Measurements from ENCODE around the gene C10orf53. TPM values are rescaled to one million over a fixed set of nuclear protein-coding genes. Genes with fewer than 3 reads are reported as not detected.

C10orf53 gene
- total and polyA plus RNA-seq, 2 experiments from 2014 or later, result not detected

DNA sequence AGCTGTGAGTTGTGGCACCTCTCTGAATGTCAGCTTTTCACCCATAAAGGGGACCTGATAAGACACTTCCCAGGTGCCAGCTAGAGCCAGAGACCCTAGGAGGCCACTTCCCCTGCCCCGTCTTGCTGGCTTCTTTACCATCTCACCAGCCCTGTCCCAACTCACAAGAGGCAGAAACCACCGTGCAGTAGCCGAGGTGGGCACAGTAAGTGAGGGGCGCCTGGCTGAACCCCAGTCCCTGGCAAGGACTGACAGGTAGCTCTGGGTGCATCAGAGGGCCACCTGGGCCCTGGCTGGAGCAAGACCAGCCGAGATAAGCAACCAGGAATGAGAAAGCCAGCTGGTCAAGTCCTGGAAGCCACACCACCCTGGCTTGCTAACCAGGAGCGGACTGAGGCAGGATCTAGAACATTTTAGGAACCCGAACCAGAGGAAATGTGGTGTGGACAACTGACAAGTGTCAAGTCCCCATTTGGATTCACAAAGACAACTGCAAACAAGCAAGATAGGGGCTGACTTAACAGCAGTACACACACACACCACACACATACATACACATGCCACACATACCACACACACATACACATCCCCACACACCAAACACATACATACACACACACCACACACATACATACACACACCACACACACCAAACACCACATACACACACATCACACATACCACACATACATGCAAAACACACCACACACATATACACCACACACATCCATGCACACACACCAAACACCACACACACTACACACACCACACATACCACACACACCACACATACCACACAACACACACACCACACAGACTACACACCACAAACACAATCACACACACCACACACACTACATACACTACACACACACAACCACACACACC is 61.9 kb downstream of the C10orf53 start:
- H3K9me2 ChIP-seq (replicated peaks; ENCODE audit: insufficient read depth), result no peaks in the 10 kb centered on the region
- H3K79me2 ChIP-seq, result no peaks in the 10 kb centered on the region
- no peaks in the 10 kb centered on the region for H4K20me1 ChIP-seq (ENCODE audit: insufficient read depth, poor library complexity, severe bottlenecking)
- no peak overlapping the region for H3K27ac ChIP-seq
- no peak overlapping the region for H3K4me3 ChIP-seq
- 84% methylated on average over 7 of the region's 7 CpGs for WGBS (ENCODE audit: low lambda C conversion rate, missing lambda C conversion rate)
- TF ChIP-seq, protein P1, sequence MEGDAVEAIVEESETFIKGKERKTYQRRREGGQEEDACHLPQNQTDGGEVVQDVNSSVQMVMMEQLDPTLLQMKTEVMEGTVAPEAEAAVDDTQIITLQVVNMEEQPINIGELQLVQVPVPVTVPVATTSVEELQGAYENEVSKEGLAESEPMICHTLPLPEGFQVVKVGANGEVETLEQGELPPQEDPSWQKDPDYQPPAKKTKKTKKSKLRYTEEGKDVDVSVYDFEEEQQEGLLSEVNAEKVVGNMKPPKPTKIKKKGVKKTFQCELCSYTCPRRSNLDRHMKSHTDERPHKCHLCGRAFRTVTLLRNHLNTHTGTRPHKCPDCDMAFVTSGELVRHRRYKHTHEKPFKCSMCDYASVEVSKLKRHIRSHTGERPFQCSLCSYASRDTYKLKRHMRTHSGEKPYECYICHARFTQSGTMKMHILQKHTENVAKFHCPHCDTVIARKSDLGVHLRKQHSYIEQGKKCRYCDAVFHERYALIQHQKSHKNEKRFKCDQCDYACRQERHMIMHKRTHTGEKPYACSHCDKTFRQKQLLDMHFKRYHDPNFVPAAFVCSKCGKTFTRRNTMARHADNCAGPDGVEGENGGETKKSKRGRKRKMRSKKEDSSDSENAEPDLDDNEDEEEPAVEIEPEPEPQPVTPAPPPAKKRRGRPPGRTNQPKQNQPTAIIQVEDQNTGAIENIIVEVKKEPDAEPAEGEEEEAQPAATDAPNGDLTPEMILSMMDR (IDR thresholded peaks at IDR 0.05; ENCODE audit: poor library complexity), result no peak
- no peak for TF ChIP-seq EZH2phosphoT487 (IDR thresholded peaks at IDR 0.05; ENCODE audit: low read depth, severe bottlenecking, unreplicated experiment)
- no peak for TF ChIP-seq EZH2 (IDR thresholded peaks at IDR 0.05; ENCODE audit: borderline replicate concordance)
- no peaks in the 10 kb centered on the region for H3K9me3 ChIP-seq (ENCODE audit: low read depth)
- no peak overlapping the region for H3K4me2 ChIP-seq
- H3K4me1 ChIP-seq (ENCODE audit: insufficient read depth), result no peaks in the 10 kb centered on the region
- no peak overlapping the region for H2AFZ ChIP-seq
- H3K27me3 ChIP-seq, result no peaks in the 10 kb centered on the region
- no peak for DNase-seq (ENCODE audit: low spot score)
- no peaks in the 10 kb centered on the region for H3K36me3 ChIP-seq (replicated peaks; ENCODE audit: insufficient read depth, low read depth)

DNA sequence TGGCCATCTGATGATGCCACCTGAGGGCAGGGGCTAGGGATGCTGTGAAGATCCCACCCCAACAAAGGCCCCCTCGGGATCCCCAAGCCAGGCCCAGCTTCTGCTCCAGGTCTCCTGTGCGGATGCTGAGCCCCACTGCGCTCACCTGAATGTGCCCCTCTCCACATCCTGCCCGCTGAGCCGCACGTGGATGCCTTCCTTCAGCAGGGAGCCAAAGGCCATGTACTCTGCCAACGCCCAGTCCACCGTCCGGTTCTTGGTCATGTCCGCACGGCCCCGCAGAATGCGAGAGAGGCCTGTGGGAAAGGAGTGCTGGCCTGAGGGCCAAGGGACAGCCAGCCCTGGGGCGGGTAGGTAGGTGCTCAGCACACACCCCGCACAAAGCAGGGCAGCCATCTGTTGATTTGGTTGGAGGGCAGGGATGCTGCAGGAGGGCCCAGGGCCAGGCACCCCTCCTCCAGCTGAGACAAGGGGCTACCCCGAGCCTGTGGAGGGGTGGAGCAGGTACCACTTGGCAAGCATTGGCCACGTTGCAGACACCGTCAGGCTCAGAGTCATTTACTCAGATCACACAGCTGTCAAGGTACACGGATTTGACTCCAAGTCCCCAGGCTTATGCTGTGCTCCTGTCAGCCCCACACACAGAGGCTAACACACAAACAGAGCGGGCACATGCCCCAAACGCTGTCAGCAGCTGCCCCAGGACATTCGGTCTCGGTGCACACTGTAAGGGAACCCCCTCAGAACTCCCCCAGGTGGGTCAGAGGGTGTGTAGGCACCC is 63.4 kb downstream of the C10orf53 start:
- H3K27me3 ChIP-seq, result no peaks in the 10 kb centered on the region
- no peak overlapping the region for H3K4me3 ChIP-seq
- no peaks in the 10 kb centered on the region for H4K20me1 ChIP-seq (ENCODE audit: insufficient read depth, poor library complexity, severe bottlenecking)
- H3K36me3 ChIP-seq (replicated peaks; ENCODE audit: insufficient read depth, low read depth), result no peaks in the 10 kb centered on the region
- no peaks in the 10 kb centered on the region for H3K79me2 ChIP-seq
- no peaks in the 10 kb centered on the region for H3K4me1 ChIP-seq (ENCODE audit: insufficient read depth)
- no peak overlapping the region for H3K27ac ChIP-seq
- H2AFZ ChIP-seq, result no peak overlapping the region
- H3K9me3 ChIP-seq (ENCODE audit: low read depth), result no peaks in the 10 kb centered on the region
- H3K9me2 ChIP-seq (replicated peaks; ENCODE audit: insufficient read depth), result no peaks in the 10 kb centered on the region
- H3K4me2 ChIP-seq, result no peak overlapping the region
- WGBS (ENCODE audit: low lambda C conversion rate, missing lambda C conversion rate), result 96% methylated on average over 23 of the region's 23 CpGs
- DNase-seq (ENCODE audit: low spot score), result no peak
- TF ChIP-seq EZH2phosphoT487 (IDR thresholded peaks at IDR 0.05; ENCODE audit: low read depth, severe bottlenecking, unreplicated experiment), result no peak
- TF ChIP-seq, protein P1 (IDR thresholded peaks at IDR 0.05; ENCODE audit: poor library complexity), result no peak
- no peak for TF ChIP-seq EZH2 (IDR thresholded peaks at IDR 0.05; ENCODE audit: borderline replicate concordance)

DNA sequence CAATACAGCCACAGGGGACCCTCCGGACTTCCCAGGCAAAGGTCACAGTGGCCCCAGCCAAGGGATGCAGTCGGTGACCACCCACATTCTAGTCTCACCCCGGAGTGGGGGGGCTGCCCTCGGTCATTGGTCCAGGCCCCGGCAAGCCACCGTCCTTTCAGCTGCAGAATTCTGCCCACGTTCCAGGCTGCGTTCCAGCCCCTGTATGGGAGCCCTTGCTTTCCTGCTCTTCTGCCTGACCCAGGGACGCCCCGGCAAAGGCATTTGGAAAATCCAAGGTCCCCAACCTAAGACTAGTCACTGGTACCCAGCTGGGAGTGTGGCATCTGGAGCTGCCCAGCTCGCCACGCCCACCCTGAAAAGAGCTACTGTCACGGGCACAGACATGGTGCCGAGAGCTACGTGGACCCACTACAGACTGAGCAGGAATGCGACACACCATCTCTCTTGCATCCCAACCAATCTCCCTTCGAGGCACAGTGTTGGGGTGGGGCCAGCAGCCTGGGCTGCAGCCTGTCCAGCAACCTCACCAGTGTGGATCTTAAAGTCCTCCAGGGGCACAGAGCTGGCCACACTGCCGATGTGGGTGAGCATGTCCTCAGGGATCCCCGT is 64.1 kb downstream of the C10orf53 start:
- TF ChIP-seq EZH2phosphoT487 (IDR thresholded peaks at IDR 0.05; ENCODE audit: low read depth, severe bottlenecking, unreplicated experiment) (no peak), EZH2 (IDR thresholded peaks at IDR 0.05; ENCODE audit: borderline replicate concordance) (no peak)
- TF ChIP-seq, protein P1 (IDR thresholded peaks at IDR 0.05; ENCODE audit: poor library complexity), result no peak
- no peaks in the 10 kb centered on the region for H4K20me1 ChIP-seq (ENCODE audit: insufficient read depth, poor library complexity, severe bottlenecking)
- no peak overlapping the region for H3K4me3 ChIP-seq
- no peak overlapping the region for H2AFZ ChIP-seq
- no peak overlapping the region for H3K27ac ChIP-seq
- H3K4me2 ChIP-seq, result no peak overlapping the region
- no peaks in the 10 kb centered on the region for H3K9me2 ChIP-seq (replicated peaks; ENCODE audit: insufficient read depth)
- no peaks in the 10 kb centered on the region for H3K79me2 ChIP-seq
- WGBS (ENCODE audit: low lambda C conversion rate, missing lambda C conversion rate), result 93% methylated on average over 19 of the region's 19 CpGs
- H3K9me3 ChIP-seq (ENCODE audit: low read depth), result no peaks in the 10 kb centered on the region
- no peaks in the 10 kb centered on the region for H3K4me1 ChIP-seq (ENCODE audit: insufficient read depth)
- no peak for DNase-seq (ENCODE audit: low spot score)
- no peaks in the 10 kb centered on the region for H3K36me3 ChIP-seq (replicated peaks; ENCODE audit: insufficient read depth, low read depth)
- H3K27me3 ChIP-seq, result no peaks in the 10 kb centered on the region

All from hepatocyte (in vitro differentiated cells).